A673 (cell line): ENCODE measurements around the gene SDSL. TPM values are rescaled to one million over a fixed set of nuclear protein-coding genes. Genes with fewer than 3 reads are reported as not detected.

ENCODE experiments used
- BruUV-seq: library from RNA; stranded (reverse); fragments of 400-500 nt; replicated peaks from 2 replicates; lab custom pipeline; 2021; lab: Mats Ljungman, UMichigan
- CTCF ChIA-PET: fragments of 300-600 bp; sonication (Branson Sonifier 250); formaldehyde crosslinking; loops from one replicate; lab custom pipeline; 2022; ENCODE audit warnings: antibody characterized with exemption; lab: Charles Lee
- POLR2A ChIA-PET: fragments of 300-600 bp; sonication (Branson Sonifier 250); formaldehyde crosslinking; loops from one replicate; lab custom pipeline; 2022; ENCODE audit warnings: antibody characterized with exemption; ENCODE audit not compliant: low non-redundant PET; lab: Charles Lee
- DNase-seq: peaks from one replicate; pipeline ENCODE4 v3.0.0-alpha.2; 2015; ENCODE audit warnings: low spot score
- H3K27ac ChIP-seq: fragments of 200-600 bp; sonication (generic); 2 replicates; pipeline ENCODE4 v1.5.1; 2016; ENCODE audit warnings: mixed run types, low read depth, mild to moderate bottlenecking, mixed read lengths, antibody characterized with exemption, low read length; ENCODE audit not compliant: poor library complexity, severe bottlenecking
- H3K27me3 ChIP-seq: fragments of 200-600 bp; sonication (generic); replicated peaks from 2 replicates; pipeline ENCODE4 v1.6.1; 2017; ENCODE audit warnings: mixed run types, low read depth, mild to moderate bottlenecking, mixed read lengths, antibody characterized with exemption, low read length; ENCODE audit not compliant: insufficient read depth, poor library complexity
- H3K36me3 ChIP-seq: fragments of 200-600 bp; sonication (generic); 2 replicates; pipeline ENCODE4 v1.6.1; 2016; ENCODE audit warnings: mixed run types, mild to moderate bottlenecking, mixed read lengths, antibody characterized with exemption, low read length; ENCODE audit not compliant: insufficient read depth, poor library complexity, severe bottlenecking
- H3K4me1 ChIP-seq: fragments of 200-600 bp; sonication (generic); 2 replicates; pipeline ENCODE4 v1.6.1; 2017; ENCODE audit warnings: mixed run types, mild to moderate bottlenecking, mixed read lengths, antibody characterized with exemption, low read length; ENCODE audit not compliant: insufficient read depth, poor library complexity, severe bottlenecking
- H3K4me3 ChIP-seq: fragments of 200-600 bp; sonication (generic); 2 replicates; pipeline ENCODE4 v1.5.1; 2016; ENCODE audit warnings: low read depth, mixed run types, mild to moderate bottlenecking, mixed read lengths, low read length; ENCODE audit not compliant: poor library complexity, severe bottlenecking
- H3K9me3 ChIP-seq: fragments of 200-600 bp; sonication (generic); 2 replicates; pipeline ENCODE4 v1.6.1; 2016; ENCODE audit warnings: mixed run types, low read depth, mild to moderate bottlenecking, mixed read lengths, antibody characterized with exemption, low read length; ENCODE audit not compliant: poor library complexity, severe bottlenecking
- CTCF ChIP-seq: fragments of 300-800, 200-600 bp; sonication (generic); conservative IDR thresholded peaks from 2 replicates; pipeline ENCODE4 v1.5.1; 2017; ENCODE audit warnings: low read depth, mild to moderate bottlenecking, antibody characterized with exemption, low read length, moderate library complexity, mixed read lengths
- EZH2 ChIP-seq: fragments of 200-600 bp; sonication (generic); IDR thresholded peaks from 2 replicates; pipeline ENCODE4 v1.6.1; 2017; ENCODE audit warnings: borderline replicate concordance, low read depth, mild to moderate bottlenecking, mixed read lengths, antibody characterized with exemption, low read length; ENCODE audit not compliant: poor library complexity, severe bottlenecking
- intact Hi-C: fragments of 100-400 bp; cut with micrococcal nuclease; formaldehyde crosslinking; loops from one replicate; pipeline ENCODE4 v1.10.0; 2022; ENCODE audit not compliant: unreplicated experiment
- total RNA-seq: library from RNA; stranded (reverse); gene quantifications from 2 replicates; pipeline ENCODE4 v1.2.3, GENCODE V29; 2021

Gene SDSL
- total RNA-seq, 1 experiment from 2014 or later: 0.37 TPM

- TF ChIP-seq EZH2: peak; percentile 7
- no peak for TF ChIP-seq CTCF
- no peak for DNase-seq
- BruUV-seq: no TSS peak
- CTCF ChIA-PET: no interaction called here
- POLR2A ChIA-PET: no interaction called here
- Histone ChIP-seq H3K9me3 (no peaks in the 10 kb centered on the region), H3K4me3 (no peak overlapping the region), H3K27me3 (peaks cover 97% of the 10 kb centered on the region), H3K27ac (no peak overlapping the region), H3K36me3 (no peaks in the 10 kb centered on the region), H3K4me1 (no peaks in the 10 kb centered on the region)
- intact Hi-C loops: no loop called here
These were observed 53.4 kb downstream of the SDSL start for GRCh38 chr12:113475451-113476175.

- peak; percentile 98 for TF ChIP-seq EZH2
- no peak for TF ChIP-seq CTCF
- DNase-seq: no peak
These were observed 54.2 kb downstream of the SDSL start for GRCh38 chr12:113476176-113476986.

GRCh38 chr12:113477171-113477841 lies 55.1 kb downstream of the SDSL start:
- TF ChIP-seq EZH2: no peak
- TF ChIP-seq CTCF: no peak
- H3K36me3 ChIP-seq: no peaks in the 10 kb centered on the region
- BruUV-seq: no TSS peak
- no peak overlapping the region for H3K27ac ChIP-seq
- H3K27me3 ChIP-seq: peaks cover 95% of the 10 kb centered on the region
- H3K9me3 ChIP-seq: no peaks in the 10 kb centered on the region
- CTCF ChIA-PET: no interaction called here
- H3K4me3 ChIP-seq: no peak overlapping the region
- POLR2A ChIA-PET: no interaction called here
- DNase-seq: no peak
- H3K4me1 ChIP-seq: no peaks in the 10 kb centered on the region
- intact Hi-C loops: no loop called here

More at GRCh38 chr12:113476176-113476986, 54.2 kb downstream of the SDSL start:
- Histone ChIP-seq H3K27me3 (peaks cover 97% of the 10 kb centered on the region), H3K4me3 (no peak overlapping the region), H3K27ac (no peak overlapping the region), H3K36me3 (no peaks in the 10 kb centered on the region), H3K9me3 (no peaks in the 10 kb centered on the region), H3K4me1 (no peaks in the 10 kb centered on the region)
- ChIA-PET POLR2A (no interaction called here), CTCF (no interaction called here)
- intact Hi-C loops: no loop called here
- BruUV-seq: no TSS peak
